Measurements from ENCODE around the gene IL3.
A peak's percentile ranks its signal among the peaks of the same experiment; 100 is the strongest.

IL3 gene, protein sequence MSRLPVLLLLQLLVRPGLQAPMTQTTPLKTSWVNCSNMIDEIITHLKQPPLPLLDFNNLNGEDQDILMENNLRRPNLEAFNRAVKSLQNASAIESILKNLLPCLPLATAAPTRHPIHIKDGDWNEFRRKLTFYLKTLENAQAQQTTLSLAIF

DNA sequence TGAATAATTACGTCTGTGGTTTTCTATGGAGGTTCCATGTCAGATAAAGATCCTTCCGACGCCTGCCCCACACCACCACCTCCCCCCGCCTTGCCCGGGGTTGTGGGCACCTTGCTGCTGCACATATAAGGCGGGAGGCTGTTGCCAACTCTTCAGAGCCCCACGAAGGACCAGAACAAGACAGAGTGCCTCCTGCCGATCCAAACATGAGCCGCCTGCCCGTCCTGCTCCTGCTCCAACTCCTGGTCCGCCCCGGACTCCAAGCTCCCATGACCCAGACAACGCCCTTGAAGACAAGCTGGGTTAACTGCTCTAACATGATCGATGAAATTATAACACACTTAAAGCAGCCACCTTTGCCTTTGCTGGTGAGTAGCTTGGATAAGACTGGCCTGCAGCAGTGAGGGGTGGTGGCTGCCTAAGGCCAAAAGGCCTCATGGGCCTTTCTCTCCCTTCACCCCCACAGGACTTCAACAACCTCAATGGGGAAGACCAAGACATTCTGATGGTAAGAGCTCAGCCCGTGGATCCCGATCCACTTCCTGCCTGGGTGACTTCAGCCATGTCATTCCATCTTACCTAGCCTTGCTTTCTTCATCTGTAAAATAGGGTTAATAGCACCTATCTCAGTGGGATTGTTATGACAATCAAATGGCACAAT lies at the start of gene IL3:
IL3 (plus strand) TSS at position 155 of the 661 bp plus-strand sequence; CDS start at position 207, 52 bp downstream.
- DNase-seq (ENCODE audit: low read depth in 3 of 3), result no peak

DNA sequence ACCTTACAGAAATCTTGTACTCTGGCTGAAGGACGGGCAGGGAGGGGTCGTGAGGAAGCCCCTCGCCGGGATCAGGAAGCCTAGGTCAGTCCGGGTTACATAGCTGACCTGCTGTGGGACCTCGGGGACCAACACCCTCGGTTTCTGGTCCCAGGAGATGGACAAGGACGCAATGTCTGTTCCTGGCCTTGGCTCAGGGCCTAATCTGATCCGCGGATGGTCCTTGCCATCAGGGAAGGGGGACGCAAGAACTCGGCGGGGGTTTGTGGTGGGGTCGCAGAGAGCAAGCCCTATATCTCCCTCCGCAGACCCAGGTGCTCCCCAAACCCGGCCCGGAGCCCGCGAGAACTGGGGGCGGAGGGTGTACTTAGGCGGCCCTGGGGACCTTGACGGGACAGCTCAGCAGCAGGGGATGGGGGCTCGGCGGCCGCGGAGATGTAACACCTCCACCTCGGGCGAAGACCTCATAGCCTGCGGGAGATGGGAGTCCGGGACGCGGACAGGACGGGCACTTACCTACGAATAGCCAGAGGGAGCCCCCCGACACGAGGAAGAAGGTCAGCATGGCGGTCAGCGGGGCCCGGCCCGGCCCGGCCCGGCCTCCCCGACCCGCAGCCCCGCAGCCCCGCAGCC lies 49.4 kb upstream of the IL3 start:
- DNase-seq (ENCODE audit: low read depth in 3 of 3), result no peak

DNA sequence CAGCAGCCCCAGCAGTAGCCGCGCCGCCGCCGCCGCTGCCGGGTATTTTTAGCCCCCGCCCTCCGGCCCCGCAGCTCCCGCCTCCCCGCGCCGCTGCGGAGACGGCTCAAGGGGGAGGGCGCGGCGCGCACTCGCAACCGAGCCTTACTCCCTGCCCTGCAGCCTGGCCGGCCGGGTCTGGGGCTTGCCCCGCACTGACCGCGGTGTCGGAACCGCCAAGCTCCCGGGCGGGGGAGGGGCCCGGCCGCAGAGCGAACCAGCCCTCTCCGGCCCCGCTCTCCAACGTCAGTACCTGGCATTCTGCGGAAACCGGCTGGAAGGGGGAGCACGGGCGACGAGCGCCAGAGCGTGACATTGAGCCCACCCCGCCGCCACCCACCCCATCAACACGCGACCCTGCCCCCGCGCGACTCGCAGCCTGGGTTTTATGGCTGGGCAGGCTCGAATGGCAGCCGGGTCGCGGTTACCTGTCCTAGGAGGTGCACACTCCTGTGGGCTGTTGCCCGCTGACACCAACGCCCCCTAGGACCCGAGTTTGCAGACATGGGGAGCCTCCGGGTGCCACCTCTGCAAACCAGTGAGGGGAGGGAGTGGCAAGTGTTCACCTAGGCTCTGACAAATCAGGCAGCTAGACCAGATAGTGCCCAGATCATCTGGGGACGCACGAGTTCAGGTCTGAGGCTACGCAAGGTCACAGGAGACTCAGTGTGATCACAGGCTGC lies 48.7 kb upstream of the IL3 start, which contains the start of gene ACSL6:
ACSL6 (minus strand) TSS at position 37 of the 722 bp plus-strand sequence. CDS start 105 bp downstream, outside the sequence.
- DNase-seq (ENCODE audit: low read depth in 3 of 3), result no peak

DNA sequence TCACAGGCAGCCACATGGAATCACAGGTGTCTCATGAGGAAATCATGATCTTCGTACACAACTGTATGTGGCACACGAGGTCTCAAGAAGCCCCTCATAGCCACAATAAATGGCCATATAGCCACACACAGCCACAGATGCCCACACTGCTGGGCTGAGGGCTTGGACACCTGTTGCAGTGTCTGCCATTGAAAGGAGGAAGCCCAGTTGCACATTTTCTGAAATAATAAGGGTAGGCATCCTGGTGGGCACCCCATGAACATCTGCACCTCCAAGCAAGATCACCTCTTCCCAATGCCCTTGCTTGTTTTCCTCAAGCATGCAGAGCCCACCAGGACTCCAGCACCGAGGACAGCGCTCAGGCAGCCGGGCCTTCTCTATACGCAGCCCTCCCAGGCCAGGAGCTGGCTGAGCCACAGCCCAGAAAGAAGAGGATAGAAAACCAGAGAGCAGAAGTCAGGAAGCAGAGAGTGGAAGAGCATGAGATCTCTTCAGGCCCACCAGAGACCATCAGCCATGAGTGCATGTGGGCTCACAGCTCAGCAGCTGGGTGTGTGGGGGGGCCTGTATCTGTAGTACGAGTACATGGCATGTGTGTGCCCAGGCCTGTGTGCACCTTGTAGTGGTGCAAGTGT lies 48.0 kb upstream of the IL3 start:
- DNase-seq (ENCODE audit: low read depth in 3 of 3), result no peak

DNA sequence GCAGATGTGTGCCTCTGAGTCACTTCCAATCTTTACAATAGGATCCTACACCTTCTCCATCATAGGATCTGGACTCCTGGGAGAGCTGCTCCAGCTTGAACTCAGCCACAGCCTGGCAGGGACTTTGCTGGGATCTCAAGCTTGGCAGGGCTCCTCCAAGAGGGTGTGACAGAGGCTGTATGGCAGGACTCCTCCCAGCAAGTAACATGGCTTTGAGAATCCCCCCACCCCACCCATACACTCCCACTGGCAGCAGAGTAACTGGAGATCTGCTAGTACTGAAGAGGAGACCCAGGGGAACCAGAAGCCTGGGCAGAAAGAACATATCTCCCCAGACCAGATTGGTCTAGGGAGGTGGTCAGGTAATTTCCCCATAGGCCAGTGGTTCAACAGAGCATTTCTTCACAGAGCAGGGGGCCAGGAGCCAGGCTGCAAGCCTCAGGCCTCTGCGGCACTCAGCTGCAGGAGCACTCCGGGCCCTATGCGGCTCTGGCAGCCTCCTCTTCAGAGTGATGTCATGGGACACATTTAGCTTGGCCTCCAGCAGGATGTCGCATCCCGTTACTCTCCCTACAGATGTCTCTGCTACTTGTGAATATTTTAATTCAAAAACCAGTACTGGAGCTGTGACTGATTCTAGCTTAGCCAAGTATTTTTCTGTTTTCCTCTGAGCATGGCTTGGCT lies 47.3 kb upstream of the IL3 start:
- DNase-seq (ENCODE audit: low read depth in 3 of 3), result no peak

DNA sequence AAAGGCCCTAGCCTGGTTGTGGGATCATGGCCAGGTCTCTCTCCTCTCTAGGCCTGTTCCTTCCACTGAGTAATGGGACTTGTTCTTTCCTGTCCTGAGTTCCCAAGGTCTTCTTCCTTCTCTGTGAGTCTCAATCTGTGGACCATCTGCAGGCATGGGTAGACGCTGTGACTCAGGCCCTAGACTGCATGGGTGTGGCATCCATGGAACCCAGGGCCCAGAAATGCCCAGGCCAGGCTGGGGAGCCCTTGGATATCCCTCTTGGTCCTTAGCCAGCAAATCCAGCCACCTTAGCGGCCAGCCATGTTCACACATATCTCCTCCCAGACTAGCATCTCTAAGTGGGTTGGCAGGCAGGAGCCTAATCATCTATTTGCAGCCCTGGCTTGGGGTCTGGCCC lies 46.7 kb upstream of the IL3 start:
- DNase-seq (ENCODE audit: low read depth in 3 of 3), result no peak

DNA sequence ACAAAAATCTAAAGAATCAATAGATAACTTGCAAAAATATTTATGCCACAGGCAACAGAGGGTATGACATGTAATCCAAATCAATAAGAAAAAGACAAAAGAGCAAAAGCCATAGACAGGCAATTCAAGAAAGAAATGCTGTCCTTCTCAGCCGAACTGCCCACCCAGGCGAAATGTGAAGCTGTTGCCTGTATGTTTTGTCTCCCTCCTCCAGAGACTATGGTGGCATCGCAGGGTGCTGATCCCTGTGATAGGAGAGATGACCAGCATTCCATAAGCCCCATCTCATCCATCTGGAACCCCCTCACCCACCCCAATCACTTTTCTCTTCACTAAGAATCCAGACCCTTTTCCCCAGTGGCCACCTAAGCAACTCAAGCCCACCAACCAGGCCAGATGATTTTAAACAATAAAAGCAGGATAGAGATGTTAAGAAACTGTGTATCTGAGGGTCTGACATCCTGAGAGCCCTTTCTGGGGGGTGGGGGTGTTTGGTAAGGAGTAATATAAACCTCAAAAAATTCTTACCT lies 43.7 kb upstream of the IL3 start:
- DNase-seq (ENCODE audit: low read depth in 3 of 3), result no peak

DNA sequence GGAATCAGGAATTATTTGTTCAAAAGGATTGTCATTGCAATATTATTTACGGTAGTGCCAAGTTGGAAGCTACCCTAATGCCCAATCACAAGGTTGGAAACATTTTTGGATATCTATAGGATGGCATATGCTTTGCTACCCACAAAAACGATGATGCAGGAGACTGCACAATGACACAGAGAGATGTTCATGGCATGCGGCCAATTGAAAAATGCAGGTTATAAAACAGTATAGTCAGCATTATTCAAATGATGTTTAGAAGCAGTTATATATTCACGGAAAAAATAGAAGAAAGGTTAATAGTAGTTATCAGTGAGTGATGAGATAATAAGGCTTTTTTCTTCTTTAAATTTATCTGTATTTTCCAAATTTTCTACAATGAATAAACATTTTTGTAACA lies 43.1 kb upstream of the IL3 start:
- no peak for DNase-seq (ENCODE audit: low read depth in 3 of 3)

DNA sequence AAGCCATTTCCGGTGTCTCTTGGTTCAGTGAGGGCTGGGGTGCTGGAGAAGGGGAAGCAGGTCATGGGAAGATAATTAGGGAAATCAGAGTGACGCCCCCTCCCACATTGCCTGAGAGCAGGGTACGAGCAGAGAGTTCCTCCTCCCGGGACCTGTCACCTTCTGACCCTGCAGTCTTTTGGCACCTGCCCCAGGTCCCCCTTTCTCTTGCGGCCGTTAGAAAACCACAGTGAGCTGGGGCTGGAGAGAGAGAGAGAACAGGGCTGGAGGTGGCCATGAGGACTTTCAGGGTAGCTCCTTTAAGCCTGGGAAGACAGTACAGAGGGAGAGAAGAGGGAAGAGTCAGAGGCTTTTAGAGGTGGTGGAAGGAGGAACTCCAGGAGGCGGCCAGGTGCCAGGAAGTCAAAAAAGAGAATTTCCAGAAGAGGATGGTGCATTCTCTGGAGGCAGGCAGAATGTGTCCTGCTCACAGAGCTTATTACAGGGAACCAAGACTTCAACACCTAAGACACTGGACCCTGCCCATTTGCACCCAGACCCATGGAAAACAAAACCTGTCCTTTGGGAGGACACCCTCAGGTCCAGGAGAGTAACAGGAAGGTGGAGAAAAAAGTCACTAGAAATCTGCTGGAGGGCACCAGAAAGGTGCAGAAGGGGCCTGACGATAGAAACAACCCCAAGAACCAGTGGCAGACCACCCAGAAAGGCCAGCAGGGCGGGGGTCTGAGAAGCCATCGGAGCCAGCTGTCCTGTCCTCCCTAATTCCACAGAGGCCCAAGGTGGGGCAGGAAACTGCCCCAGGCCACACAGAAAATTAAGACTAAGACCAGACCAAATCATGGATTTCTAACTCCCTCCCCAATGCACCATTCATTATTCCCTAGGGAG lies 42.5 kb upstream of the IL3 start:
- no peak for DNase-seq (ENCODE audit: low read depth in 3 of 3)

DNA sequence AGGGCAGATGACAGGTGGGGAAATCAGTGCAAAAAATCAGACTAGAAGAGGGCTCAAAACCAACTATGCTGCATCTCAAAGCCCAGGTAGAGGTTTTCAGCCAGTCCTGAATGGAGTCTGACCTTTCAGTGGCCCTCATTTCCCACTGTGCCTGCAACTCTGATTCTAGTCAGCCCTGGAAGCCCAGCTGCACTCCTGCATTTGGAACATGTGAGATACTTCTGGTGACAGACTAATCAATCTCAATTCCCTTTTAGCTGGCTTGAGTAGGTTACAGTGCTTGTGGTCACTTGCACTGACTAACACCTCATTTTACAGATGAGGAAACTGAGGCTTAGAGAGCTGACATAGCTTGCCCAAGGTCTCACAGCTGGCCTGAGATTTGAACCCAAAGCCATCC lies 41.1 kb upstream of the IL3 start:
- no peak for DNase-seq (ENCODE audit: low read depth in 3 of 3)

DNA sequence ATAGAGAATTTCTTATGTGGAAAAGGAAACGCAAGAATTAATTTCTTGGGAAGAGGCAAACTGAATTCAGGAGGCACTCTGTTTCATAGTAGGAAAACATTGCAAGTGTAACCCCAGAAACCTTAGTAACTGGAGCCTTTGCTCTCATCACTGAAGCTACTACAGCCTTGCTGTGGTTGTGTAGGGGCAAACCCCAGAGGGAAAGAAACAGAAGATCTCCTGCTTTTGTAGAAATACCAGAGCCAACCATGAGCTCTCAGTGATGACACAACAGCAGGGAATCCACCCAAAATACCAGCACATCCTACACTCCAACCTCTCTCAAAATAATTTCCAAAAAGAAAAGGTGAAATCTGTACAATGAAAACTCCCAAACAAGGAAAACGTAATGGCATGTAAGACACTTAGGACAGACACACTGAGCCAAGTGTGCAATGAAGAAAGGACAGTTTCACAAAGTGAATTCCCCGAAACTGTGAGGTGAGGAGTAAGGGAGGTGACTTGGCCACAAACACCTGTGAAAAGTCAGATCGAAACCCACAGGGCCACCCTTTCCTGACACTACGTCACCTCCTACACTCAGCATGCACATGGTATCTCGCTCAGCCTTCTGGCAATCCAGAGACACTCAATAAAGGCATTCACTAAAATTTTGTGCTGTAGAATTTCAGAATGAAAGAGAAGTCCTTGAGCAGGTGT lies 40.4 kb upstream of the IL3 start:
- peak in 2 of 3 experiments; percentile 44 to 49 for DNase-seq (ENCODE audit: low read depth in 3 of 3)

DNA sequence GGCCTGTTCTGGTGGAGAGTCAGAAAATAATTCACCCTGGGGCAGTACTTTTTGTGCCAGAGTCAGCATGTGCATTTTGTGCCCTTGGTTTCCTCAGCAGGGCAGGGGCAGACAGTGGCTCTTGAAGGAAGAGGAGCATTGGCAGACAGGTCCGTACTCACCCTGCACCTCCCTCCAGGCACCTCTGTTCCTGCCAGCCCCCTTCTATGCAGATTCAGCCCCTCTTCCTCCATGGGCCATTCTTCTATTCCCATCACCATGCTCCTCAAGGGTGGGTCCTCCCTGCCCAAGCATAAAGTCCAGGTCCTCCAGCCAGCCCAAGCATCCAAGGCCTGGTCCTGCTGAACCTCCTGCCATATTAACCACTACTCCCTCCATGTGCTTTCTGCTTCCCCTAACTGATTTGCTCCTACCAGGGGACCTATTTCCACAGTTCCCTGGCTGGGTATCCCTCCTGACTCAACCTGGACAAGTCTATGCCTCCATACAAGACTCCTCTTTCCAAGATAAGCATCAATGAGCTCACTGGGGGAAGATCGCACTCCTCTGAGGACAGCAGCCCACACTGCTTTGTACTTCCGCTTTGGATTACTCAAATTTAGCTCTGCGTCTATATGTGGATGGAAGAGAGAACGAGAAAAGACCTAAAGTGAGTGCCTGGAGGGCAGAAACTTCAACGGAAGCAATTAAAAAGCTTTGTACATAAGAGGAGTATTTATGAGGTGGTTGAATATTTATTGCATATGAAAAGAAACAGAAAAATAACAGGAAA lies 39.7 kb upstream of the IL3 start:
- DNase-seq (ENCODE audit: low read depth in 3 of 3), result no peak

DNA sequence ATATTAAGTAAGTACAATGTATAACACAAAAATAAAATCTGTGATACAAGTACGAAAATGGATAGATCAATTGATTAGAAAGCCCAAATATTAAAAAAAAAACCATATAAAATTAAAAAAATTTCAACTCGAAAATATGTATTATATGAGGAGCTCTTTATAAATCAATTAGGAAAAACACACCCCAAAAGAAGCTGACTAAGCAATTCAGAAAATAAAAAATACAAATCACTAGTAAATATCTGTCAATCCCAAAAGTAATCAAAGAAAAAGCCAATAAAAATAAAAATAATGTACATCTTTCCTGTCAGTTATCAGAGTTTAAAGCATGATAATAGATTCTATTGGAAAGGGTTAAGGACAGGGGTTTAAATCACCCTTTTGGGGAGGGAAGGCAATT lies 38.8 kb upstream of the IL3 start:
- DNase-seq (ENCODE audit: low read depth in 3 of 3), result no peak

DNA sequence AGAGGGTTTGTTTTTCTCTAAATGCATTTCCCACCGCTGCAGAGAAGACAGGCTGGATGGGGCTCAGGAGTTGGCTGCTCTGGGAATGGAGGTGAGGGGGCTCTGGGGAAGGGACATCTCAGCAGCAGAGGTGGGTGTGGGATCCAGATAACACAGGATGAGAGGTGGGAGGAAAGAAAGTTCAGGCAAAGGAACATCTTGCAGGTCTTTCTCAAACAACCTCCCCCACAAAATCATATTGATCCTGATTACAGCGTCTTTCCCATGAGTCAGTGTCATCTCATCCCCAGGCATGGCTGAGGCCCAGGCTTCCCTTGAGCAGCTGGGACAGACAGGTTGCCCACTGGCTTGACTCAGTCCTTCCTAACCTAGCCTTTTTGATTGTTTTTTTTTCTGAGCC lies 37.7 kb upstream of the IL3 start:
- no peak for DNase-seq (ENCODE audit: low read depth in 3 of 3)

DNA sequence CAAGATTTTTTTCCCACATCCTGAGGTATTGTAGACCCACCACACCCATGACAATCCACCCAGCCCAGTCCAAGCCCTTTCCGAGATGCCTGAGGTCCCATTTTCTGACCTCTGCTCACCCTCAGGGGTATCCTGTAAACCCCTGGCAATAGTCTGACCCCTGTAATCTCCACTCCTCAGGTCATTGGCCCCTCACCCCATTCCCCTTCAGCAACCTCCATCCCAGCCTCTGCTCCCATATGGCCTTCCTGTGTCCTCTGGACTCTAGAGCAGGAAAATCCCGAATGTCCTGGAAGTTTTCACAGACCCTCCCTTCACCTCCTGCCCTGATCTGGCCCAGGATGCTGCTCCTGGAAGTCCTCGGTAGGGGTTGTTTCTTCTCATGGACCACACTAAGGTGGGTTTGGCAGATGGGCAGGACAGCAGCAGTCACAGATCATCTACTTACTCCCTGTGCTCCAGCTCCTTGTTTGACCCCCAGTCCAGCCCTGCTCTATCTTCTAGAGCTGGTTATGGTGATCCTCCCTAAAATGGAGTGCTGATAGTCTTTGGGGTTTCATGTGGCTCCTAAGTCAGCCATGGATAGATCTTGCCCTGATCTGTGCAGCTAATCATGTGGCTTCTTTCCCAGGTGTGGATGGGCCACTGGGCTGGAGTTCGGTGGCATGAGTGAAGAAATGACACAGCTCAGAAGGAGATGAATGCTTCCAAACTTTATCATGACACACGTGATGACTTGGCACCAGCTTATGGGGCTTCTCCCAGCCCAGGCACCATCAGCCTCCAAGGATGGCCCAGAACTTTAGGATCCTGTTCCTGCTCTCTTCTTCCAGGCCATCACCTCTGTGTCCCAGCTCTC lies 37.0 kb upstream of the IL3 start:
- DNase-seq (ENCODE audit: low read depth in 3 of 3), result no peak

DNA sequence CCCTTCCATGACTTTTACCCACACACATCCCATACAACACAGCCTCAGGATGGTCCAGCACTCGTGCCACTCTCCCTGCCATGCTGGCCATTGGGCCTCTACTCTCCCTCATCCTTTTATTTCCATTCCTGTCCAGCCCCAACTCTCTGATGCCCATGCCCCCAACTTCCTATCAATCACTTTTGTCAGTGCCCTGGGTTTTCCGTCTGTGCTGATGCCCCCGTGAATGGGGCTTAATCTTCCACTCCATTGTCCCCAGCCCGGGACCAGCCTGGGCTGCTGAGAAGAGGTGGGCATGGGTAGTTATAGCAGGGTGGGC lies 36.4 kb upstream of the IL3 start:
- no peak for DNase-seq (ENCODE audit: low read depth in 3 of 3)

DNA sequence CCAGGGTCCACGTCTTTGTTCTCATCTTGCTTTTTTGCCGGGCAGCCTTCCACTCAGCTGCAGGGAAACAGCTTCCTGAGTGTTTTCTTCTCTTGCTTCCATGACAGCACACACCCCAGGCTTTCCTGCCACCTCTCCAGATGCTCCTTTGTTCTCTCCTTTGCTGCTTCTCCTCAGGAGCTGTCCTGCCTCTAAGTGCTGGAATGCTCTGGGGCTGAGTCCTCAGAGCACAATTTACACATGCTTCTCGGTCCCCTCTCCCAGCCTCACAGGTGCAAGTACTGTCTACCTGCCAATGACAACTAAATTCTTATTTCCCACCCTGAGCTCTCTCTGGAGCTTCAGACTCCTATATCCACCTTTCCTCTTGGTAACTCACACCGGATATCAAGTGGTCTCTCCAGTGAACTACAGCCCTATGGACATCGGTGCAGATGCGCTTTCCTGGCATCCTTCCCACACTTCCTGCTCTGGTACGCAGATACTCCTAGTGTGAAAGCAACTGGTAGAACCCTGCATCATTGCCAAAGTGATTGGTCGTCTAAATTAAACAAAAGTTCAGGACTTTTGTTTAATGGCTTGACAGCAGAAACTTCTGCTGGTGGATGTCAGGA lies 35.6 kb upstream of the IL3 start:
- DNase-seq (ENCODE audit: low read depth in 3 of 3), result no peak

Measured in stimulated activated CD4-positive, alpha-beta T cell treated with anti-CD3 and anti-CD28 coated beads, TNF-alpha, amount 100 ng/mL, for 4 hours (primary cell).